Panc1 (cell line): ENCODE measurements around the gene RC3H1. TPM values are rescaled to one million over a fixed set of nuclear protein-coding genes. Genes with fewer than 3 reads are reported as not detected.
"Not testable (repeated sequence)": the region's sequence is repeated elsewhere in the genome, so short reads cannot be mapped to it uniquely, and the experiment has no call there.

Experiments
- ATAC-seq: fragments of 200-7000 bp; cut with Tn5 transposase; 2 replicates; pipeline ENCODE4 v1.9.1; 2020; ENCODE audit warnings: mild to moderate bottlenecking, moderate library complexity
- BruUV-seq: library from RNA; stranded (reverse); fragments of 400-500 nt; replicated peaks from 2 replicates; lab custom pipeline; 2021; lab: Mats Ljungman, UMichigan
- CTCF ChIA-PET: fragments of 300-600 bp; sonication (Branson Sonifier 250); formaldehyde crosslinking; loops from one replicate; lab custom pipeline; 2022; ENCODE audit warnings: antibody characterized with exemption; lab: Charles Lee
- POLR2A ChIA-PET: fragments of 300-600 bp; sonication (Branson Sonifier 250); formaldehyde crosslinking; loops from one replicate; lab custom pipeline; 2022; ENCODE audit warnings: antibody characterized with exemption; lab: Charles Lee
- DNase-seq: peaks from one replicate; pipeline ENCODE4 v3.0.0-alpha.2; 2010; ENCODE audit warnings: low read depth, low spot score
- H3K27ac ChIP-seq: 2 replicates; pipeline ENCODE4 v1.5.1; 2011; ENCODE audit warnings: mild to moderate bottlenecking, low read length, inconsistent platforms
- H3K27me3 ChIP-seq: fragments of 200-500 bp; sonication (Bioruptor generic); 2 replicates; pipeline ENCODE4 v1.6.0; 2014; ENCODE audit warnings: low read length, inconsistent platforms; ENCODE audit not compliant: control insufficient read depth, insufficient read depth
- H3K36me3 ChIP-seq: fragments of 200-500 bp; sonication (Bioruptor generic); 2 replicates; pipeline ENCODE4 v1.5.1; 2014; ENCODE audit warnings: inconsistent platforms, mild to moderate bottlenecking, low read length, moderate library complexity; ENCODE audit not compliant: control insufficient read depth, insufficient read depth
- H3K4me1 ChIP-seq: 2 replicates; pipeline ENCODE4 v1.5.1; 2011; ENCODE audit warnings: inconsistent platforms, mild to moderate bottlenecking, low read length, moderate library complexity; ENCODE audit not compliant: control insufficient read depth, insufficient read depth
- H3K4me3 ChIP-seq, 2 experiments: 2 replicates each; pipeline ENCODE4 v1.5.1; 2011 to 2012; ENCODE audit warnings: low read depth in 2 of 2, low read length in 2 of 2, mild to moderate bottlenecking in 2 of 2, inconsistent platforms in 1 of 2, moderate library complexity in 1 of 2
- H3K9me3 ChIP-seq: fragments of 200-500 bp; sonication (Bioruptor generic); 2 replicates; pipeline ENCODE4 v1.5.1; 2014; ENCODE audit warnings: low read depth, mild to moderate bottlenecking, inconsistent platforms, low read length, moderate library complexity; ENCODE audit not compliant: control insufficient read depth, insufficient read depth
- POLR2AphosphoS5 ChIP-seq: IDR thresholded peaks from 2 replicates; pipeline ENCODE4 v1.6.1; 2012; ENCODE audit warnings: mild to moderate bottlenecking, low read depth, low read length, moderate library complexity
- REST ChIP-seq, 2 experiments: IDR thresholded peaks; 2 replicates each; pipeline ENCODE4 v1.6.1; 2011 to 2012; ENCODE audit warnings: low read depth in 2 of 2, control low read depth in 1 of 2, low read length in 1 of 2, mild to moderate bottlenecking in 1 of 2, moderate library complexity in 1 of 2; ENCODE audit not compliant: insufficient read depth in 1 of 2
- SIN3A ChIP-seq: IDR thresholded peaks from 2 replicates; pipeline ENCODE4 v1.6.1; 2012; ENCODE audit warnings: low read depth, mild to moderate bottlenecking, low read length, moderate library complexity, borderline replicate concordance; ENCODE audit not compliant: insufficient read depth
- TCF7L2 ChIP-seq: IDR thresholded peaks from 2 replicates; pipeline ENCODE4 v1.6.1; 2011; ENCODE audit warnings: mild to moderate bottlenecking, low read depth, low read length, inconsistent platforms
- in situ Hi-C: cut with HindIII; loops from 2 replicates; pipeline ENCODE4 v1.10.0; 2016; ENCODE audit warnings: low sequenced_read_pairs, low pct_unique_long_range_greater_than_20kb
- intact Hi-C: fragments of 100-400 bp; cut with micrococcal nuclease; formaldehyde crosslinking; loops from one replicate; pipeline ENCODE4 v1.10.0; 2022; ENCODE audit not compliant: unreplicated experiment
- total RNA-seq: library from RNA; stranded (reverse); gene quantifications from one replicate; pipeline ENCODE4 v1.2.1, GENCODE V29; 2021; ENCODE audit not compliant: unreplicated experiment
- TF ChIP-seq, protein P1 (sequence below): fragments of 450-650 bp; IDR thresholded peaks from 2 replicates; pipeline ENCODE4 v1.5.1; 2017; ENCODE audit warnings: mild to moderate bottlenecking

RC3H1 gene
- total RNA-seq, 1 experiment from 2014 or later = 21.4 TPM

DNA sequence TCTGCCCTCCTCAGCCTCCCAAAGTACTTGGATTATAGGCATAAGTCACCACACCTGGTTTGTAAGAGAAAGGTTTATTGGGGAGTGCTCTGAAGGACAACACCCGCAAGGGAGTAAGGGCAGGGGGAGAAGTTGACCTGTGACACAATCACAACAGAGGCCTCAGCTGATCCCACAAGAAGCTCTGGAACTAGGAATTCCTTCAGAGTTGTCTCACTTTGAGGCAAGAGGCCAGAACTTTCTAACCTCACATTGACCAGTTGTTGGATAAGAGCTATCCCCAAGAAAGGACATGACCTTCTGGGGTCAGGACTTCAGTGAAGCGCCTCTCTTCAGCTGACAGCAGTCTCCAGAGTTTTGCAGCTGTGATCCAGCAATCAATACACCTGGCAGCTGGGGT, 27.4 kb upstream of the RC3H1 start:
- ATAC-seq = no peak
- H3K4me1 ChIP-seq = no peaks in the 10 kb centered on the region
- ChIA-PET POLR2A (no interaction called here), CTCF (no interaction called here)
- no TSS peak for BruUV-seq
- no peak for TF ChIP-seq TCF7L2
- no peak for TF ChIP-seq REST (IDR thresholded peaks at IDR 0.05; ENCODE audit: insufficient read depth in 1 of 2, low read depth in 2 of 2, low read length in 1 of 2)
- TF ChIP-seq POLR2AphosphoS5 = no peak
- TF ChIP-seq SIN3A = no peak
- TF ChIP-seq, protein P1, sequence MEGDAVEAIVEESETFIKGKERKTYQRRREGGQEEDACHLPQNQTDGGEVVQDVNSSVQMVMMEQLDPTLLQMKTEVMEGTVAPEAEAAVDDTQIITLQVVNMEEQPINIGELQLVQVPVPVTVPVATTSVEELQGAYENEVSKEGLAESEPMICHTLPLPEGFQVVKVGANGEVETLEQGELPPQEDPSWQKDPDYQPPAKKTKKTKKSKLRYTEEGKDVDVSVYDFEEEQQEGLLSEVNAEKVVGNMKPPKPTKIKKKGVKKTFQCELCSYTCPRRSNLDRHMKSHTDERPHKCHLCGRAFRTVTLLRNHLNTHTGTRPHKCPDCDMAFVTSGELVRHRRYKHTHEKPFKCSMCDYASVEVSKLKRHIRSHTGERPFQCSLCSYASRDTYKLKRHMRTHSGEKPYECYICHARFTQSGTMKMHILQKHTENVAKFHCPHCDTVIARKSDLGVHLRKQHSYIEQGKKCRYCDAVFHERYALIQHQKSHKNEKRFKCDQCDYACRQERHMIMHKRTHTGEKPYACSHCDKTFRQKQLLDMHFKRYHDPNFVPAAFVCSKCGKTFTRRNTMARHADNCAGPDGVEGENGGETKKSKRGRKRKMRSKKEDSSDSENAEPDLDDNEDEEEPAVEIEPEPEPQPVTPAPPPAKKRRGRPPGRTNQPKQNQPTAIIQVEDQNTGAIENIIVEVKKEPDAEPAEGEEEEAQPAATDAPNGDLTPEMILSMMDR = no peak
- no peak overlapping the region for H3K27ac ChIP-seq
- no peaks in the 10 kb centered on the region for H3K36me3 ChIP-seq
- intact Hi-C loops = no loop called here
- H3K27me3 ChIP-seq = no peaks in the 10 kb centered on the region
- in situ Hi-C loops = no loop called here
- H3K9me3 ChIP-seq = no peaks in the 10 kb centered on the region
- DNase-seq = no peak
- no peak overlapping the region for H3K4me3 ChIP-seq

- no peaks in the 10 kb centered on the region for H3K36me3 ChIP-seq
- in situ Hi-C loops = no loop called here
- H3K9me3 ChIP-seq = no peaks in the 10 kb centered on the region
- DNase-seq (no peak), ATAC-seq (no peak)
- no peaks in the 10 kb centered on the region for H3K27me3 ChIP-seq
- TF ChIP-seq SIN3A (no peak), POLR2AphosphoS5 (no peak), REST (IDR thresholded peaks at IDR 0.05; ENCODE audit: insufficient read depth in 1 of 2, low read depth in 2 of 2, low read length in 1 of 2) (no peak), TCF7L2 (no peak)
- TF ChIP-seq, protein P1 = no peak
- CTCF ChIA-PET = interaction anchor here (0.6 kb wide), 1 partner anchor 16 kb away, joined by 3 read pairs; no protein-coding TSS in a partner anchor
- H3K4me1 ChIP-seq = no peaks in the 10 kb centered on the region
- BruUV-seq = no TSS peak
- intact Hi-C loops = no loop called here
- H3K27ac ChIP-seq = no peak overlapping the region
- POLR2A ChIA-PET = interaction anchor here (0.6 kb wide), 1 partner anchor 786 kb away, joined by 3 read pairs; no protein-coding TSS in a partner anchor
- no peak overlapping the region for H3K4me3 ChIP-seq
Observed at GRCh38 chr1:174044418-174045222, 22.5 kb upstream of the RC3H1 start.

GRCh38 chr1:174042509-174042908, 20.4 kb upstream of the RC3H1 start:
- BruUV-seq, H3K27ac ChIP-seq, POLR2A ChIA-PET, H3K36me3 ChIP-seq, H3K9me3 ChIP-seq, intact Hi-C loops, H3K4me1 ChIP-seq, CTCF ChIA-PET, H3K27me3 ChIP-seq, H3K4me3 ChIP-seq, DNase-seq, in situ Hi-C loops, ATAC-seq: not testable (repeated sequence)
